ENCODE measurements around the gene KCNQ1.

KCNQ1 gene

GRCh38 chr11:2411446-2412305 lies 33.1 kb upstream of the KCNQ1 start:
- no peak for DNase-seq

DNA sequence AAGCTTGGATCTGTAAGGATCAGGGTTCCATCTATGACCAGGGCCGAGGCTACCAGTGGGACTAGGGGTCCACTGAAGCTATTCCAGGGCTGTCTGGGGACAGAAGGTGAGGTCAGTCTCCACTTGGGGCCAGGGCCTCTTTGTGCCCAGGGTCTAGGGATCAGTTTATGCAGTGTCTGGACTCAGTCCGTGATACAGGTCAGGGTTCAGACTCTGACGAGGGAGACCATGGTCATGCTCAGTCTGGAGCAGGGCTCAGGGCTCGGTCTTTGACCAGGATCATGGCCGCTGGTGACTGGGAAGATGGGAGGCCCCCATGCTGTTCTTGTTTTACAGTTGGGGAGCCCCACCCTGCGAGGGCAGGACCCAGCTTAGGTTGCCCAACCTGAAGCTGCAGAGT lies 32.5 kb upstream of the KCNQ1 start:
- DNase-seq, result no peak

DNA sequence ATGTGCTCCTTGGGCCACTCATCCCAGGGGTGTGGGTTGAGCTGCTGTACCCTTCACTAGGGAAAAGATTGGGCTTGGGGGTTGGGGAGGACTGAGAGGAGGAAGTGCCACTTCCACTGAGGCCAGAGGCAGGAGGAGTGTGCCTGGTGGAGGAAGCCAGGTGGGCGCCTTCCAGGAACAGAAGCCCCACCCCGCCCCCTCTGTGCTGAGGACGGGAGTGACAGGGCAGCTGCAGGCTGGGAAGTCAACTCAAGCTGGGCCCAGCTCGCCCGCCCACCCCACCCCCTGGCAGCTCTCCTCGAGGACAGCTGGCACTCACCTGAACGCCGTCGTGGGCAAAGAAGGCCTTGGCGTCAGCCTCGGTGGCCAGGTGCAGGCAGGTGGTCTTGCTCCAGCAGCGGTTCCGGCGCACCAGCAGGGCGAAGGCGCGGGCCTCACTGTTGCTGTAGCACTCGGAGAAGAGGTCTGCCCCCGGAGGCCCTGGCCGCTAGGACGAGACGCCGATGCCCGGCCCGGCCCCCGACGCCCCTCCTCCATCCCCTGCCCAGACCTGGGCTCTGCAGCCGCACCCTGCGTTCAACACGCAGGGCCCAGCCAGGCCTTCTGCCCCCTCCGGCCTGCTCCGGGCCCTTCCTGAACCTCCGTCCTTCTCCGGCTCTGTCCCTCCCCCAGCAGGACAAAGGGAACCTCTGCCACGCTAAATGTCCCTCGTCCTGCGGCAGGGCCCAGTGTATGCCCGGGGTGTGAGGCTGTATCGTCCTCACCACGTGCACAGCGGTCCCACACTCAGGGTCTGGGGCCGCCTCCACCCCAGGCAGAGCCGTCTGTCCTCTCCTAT lies 30.8 kb upstream of the KCNQ1 start:
- no peak for DNase-seq

DNA sequence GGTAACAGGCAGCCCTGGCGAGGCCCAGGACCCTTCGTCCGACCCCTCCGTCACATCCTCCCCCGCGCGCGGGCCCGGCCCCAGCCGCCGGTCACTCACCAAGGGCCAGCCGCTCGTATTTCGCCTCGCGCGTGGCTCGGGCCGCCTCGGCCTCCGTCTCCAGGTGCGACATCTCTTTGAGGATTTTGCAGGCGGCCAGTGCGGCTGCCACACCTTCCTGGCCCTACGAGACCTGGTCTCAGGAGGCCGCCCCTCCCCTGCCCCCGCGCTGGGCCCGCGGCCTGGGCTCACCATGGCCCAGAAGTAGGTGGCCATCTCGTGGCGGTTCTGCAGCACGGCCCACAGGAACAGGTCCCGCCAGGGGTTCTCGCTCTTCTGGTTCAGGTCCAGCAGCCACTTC lies 30.2 kb upstream of the KCNQ1 start:
- no peak for DNase-seq

GRCh38 chr11:2415171-2415570 lies 29.6 kb upstream of the KCNQ1 start:
- DNase-seq, result no peak

- DNase-seq, result no peak
Observed at GRCh38 chr11:2415601-2416380, 29.0 kb upstream of the KCNQ1 start.

DNA sequence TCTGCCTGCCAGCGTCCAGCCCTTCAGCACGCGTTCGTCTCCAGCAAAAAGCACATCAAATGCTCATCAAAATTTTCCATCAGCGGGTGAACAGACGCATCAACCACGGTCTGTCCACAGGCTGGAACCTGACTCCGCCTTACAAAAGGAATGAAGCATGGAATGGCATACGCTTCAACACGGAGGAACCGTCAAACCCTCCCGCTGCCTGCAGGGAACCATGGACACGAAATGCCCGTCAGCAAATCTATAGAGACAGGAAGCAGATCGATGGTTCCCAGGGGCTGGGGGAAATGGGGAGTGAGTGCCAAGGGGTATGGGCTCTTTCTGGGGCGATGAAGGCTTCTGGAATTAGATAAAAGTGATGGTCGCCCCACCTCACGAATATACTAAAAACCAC lies 28.0 kb upstream of the KCNQ1 start:
- no peak for DNase-seq

DNA sequence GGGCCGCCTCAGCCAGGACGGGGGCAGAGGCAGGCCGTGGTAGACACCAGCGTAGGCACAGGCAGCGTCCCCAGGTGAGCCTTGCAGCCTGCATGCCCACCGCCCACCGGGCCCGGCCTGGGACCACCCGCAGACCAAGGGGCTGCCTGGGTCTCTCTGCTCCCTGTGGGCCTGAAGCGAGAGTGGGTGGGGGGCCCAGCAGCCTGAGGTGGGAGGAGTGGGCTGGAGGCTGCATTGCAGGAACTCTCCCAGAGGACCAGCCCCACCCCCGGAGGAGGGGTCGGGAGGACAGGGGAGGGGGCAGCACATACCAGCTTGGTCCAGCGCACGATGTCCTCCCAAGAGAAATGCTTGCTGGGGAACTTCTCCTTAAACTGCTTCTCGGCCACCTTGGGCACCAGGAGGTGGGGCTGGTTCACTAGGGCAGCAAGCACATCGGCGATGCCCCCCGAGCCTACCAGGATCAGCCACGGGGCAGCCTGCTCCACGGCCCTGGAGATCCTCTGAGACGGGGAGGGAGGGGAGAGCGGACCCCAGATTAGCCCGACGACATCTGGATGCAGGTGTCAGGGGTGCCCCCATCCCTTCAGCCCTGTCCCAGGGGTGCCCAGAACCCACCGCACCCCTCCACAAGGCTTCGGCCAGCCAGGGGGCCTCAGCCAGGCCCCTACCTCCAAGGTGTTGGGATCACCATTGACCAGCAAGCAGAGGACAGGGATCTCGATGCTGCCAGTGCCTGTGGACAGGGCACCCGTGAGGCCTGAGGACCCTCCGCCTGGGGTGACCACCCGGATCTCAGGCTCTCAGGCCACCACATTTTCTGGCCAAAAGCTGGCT lies 26.7 kb upstream of the KCNQ1 start:
- DNase-seq, result no peak

- DNase-seq, result no peak
Observed at GRCh38 chr11:2418693-2419360, 26.0 kb upstream of the KCNQ1 start.

GRCh38 chr11:2419638-2420501 lies 24.9 kb upstream of the KCNQ1 start:
- DNase-seq, result peak; percentile 55

DNA sequence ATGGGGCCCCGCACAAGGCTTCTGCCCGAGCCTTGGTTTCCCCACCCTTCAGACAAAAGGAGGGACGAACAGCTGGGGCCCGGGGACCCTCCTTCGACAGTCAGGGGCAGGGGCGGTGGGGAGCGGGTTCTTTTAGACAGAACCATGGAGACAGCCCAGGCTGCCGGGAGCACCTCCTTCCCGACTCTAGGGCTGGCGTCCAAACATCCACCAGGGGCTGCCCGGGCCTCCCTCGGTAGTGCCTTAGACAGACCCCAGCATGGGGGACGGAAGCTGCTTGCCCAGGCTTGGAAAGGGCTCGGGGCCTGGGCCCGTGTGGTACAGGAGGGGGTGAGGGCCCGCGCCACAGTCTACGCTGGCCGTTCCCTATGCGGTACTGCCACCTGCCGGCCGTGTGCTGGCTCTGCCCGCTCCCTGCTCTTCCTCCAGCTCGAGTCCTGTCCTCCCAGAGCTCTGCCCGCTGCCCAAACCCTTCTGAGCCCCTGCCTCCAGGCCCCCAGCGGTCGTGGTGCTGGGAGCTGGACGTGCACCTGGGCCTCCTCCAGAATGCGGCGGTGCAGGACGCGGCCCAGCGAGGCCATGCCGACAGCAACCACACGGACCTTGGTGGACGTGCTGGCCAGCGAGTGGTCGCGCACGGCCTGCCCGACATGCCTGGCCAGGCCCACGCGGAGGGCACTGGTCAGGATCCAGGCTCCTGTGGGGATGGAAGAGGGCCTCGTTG lies 24.1 kb upstream of the KCNQ1 start:
- DNase-seq, result peak; percentile 72

GRCh38 chr11:2421226-2421994 lies 23.4 kb upstream of the KCNQ1 start:
- DNase-seq, result no peak

GRCh38 chr11:2421996-2422395 lies 22.8 kb upstream of the KCNQ1 start:
- no peak for DNase-seq

GRCh38 chr11:2422461-2423156 lies 22.2 kb upstream of the KCNQ1 start:
- no peak for DNase-seq

DNA sequence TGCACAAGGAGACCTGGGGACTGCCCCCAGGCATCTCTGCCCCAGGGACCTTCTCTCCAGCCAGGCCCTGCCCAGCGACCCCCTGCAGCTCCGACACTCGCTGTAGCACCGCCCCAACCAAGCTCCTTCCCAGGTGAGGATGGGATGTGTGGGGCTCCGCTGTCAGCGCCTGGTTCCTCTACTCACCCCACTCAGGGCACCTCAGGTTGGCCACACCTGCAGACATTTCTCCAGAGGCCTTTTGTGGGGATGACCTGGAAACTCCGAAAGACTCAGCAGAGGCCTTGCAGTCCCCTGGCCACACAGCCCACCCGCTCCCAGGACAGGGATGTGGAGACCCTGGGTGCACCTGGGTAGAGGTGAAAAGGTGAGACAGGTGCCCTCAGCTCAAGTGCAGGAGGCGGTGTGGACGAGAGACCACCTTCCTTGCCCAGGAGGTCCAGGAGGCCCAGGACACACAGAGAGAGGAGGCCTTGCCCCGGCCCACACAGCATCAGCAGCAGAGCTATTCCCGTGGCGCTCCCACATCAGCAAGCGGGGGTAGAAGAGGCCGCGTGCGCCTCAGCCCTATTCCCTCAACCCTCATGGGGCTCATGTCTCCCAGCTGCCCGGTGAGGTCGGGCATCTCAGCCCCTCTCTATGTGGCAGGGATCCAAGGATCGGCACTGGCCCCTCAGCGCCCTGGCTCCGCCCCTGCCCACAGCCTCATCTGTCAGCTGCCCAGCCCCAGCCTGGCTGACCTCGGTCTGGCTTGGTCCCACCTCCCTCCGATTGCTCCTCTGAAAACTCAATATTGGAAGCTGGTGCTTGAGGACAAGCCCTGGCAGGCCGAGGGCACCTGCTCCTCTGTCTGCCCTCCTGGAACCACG lies 21.4 kb upstream of the KCNQ1 start:
- no peak for DNase-seq

DNA sequence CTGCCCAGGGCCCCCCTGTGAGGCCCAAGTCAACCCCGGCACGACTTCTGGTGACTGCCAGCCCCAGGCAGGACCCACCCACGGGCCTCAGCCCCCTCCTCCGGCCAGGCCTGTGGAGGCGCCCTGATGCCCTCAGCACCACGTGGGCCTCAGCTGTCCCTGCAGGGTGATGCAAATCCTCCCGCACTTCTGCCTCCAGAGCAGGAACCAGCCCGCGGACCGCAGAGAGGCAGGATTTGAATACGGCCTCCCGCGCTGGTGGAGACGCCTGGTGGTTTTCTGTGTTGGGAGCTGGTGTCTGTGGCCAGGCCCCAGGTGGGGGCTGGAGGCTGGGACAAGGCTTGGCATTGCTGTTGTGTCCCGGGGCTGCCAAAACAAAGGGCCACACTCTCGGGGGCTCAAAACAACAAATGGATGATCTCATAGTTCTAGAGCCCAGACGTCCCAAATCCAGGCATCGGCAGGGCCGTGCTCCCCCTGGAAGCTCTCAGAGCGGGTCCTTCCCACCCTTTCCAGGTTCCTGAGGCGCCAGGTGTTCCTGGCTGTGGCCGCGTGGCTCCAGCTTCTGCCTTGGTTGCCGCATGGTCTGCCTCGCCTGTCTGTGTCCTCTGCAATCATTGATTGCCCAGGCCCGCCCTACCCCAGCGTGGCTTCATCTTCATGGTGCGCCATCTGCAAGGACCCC lies 19.9 kb upstream of the KCNQ1 start:
- DNase-seq, result no peak

GRCh38 chr11:2425506-2425905 lies 19.3 kb upstream of the KCNQ1 start:
- no peak for DNase-seq
